K562 (cell line): ENCODE data around the gene SYCE1. TPM values are rescaled to one million over a fixed set of nuclear protein-coding genes. Genes with fewer than 3 reads are reported as not detected.

Experiments
- RBFOX2 ChIP-seq: fragments of 200-400 bp; formaldehyde crosslinking; IDR thresholded peaks from 2 replicates; pipeline ENCODE4 v1.6.1; 2017; ENCODE audit warnings: low read depth, mild to moderate bottlenecking, low read length, moderate library complexity
- RBM22 ChIP-seq: fragments of 200-400 bp; formaldehyde crosslinking; IDR thresholded peaks from 2 replicates; pipeline ENCODE4 v1.6.1; 2018; ENCODE audit warnings: low read length, low read depth; ENCODE audit not compliant: poor library complexity, severe bottlenecking
- ZNF384 ChIP-seq: IDR thresholded peaks from 2 replicates; pipeline ENCODE4 v1.6.1; 2012; ENCODE audit warnings: low read depth, low read length, improper control_type of control experiment
- polyA plus RNA-seq, 8 experiments: library from polyadenylated mRNA; depleted of rRNA in 4 of 8; stranded (reverse) in 5 of 8; unstranded in 3 of 8; fragments of >200 nt; fragmentation: Nextera tagmentation in 2 of 8; fragmentation: Illumina TruSeq in 1 of 8; extraction: Ambion mirVana in 2 of 8; extraction: Trizol in 1 of 8; gene quantifications; 2 replicates each; pipeline versions ENCODE4 v1.2.1 to v1.2.3, GENCODE V29; 2011 to 2014; ENCODE audit warnings: inconsistent platforms in 1 of 8, missing spikeins in 1 of 8
- total RNA-seq, 7 experiments: library from RNA; depleted of rRNA in 6 of 7; stranded (reverse); fragments of >200 nt in 6 of 7; fragmentation: Illumina TruSeq in 2 of 7; extraction: Trizol in 2 of 7; gene quantifications; 2 replicates each; pipeline versions ENCODE4 v1.2.1 to v1.2.3, GENCODE V29; 2011 to 2021; ENCODE audit warnings: low replicate concordance in 1 of 7
- TF ChIP-seq, protein P1 (sequence below): sonication (generic); formaldehyde crosslinking; IDR thresholded peaks from 2 replicates; pipeline ENCODE4 v1.8.1; 2023; ENCODE audit warnings: mild to moderate bottlenecking, missing genetic modification reagents
- TF ChIP-seq, protein P2 (sequence below): fragments of 450-650 bp; IDR thresholded peaks from 2 replicates; pipeline ENCODE4 v1.6.1; 2016; ENCODE audit warnings: mild to moderate bottlenecking, moderate library complexity
- TF ChIP-seq, protein P3 (sequence below): fragments of 450-650 bp; formaldehyde crosslinking; IDR thresholded peaks from 2 replicates; pipeline ENCODE4 v1.4.0; 2020; ENCODE audit warnings: mild to moderate bottlenecking, moderate library complexity

SYCE1 gene
- total and polyA plus RNA-seq, 9 of the 15 experiments (the other 6 are each of a cell fraction or from before 2014, with no cell fraction given): not detected

- TF ChIP-seq, protein P1, sequence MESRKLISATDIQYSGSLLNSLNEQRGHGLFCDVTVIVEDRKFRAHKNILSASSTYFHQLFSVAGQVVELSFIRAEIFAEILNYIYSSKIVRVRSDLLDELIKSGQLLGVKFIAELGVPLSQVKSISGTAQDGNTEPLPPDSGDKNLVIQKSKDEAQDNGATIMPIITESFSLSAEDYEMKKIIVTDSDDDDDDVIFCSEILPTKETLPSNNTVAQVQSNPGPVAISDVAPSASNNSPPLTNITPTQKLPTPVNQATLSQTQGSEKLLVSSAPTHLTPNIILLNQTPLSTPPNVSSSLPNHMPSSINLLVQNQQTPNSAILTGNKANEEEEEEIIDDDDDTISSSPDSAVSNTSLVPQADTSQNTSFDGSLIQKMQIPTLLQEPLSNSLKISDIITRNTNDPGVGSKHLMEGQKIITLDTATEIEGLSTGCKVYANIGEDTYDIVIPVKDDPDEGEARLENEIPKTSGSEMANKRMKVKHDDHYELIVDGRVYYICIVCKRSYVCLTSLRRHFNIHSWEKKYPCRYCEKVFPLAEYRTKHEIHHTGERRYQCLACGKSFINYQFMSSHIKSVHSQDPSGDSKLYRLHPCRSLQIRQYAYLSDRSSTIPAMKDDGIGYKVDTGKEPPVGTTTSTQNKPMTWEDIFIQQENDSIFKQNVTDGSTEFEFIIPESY (CRISPR knock-in tag): peak; percentile 72
- TF ChIP-seq ZNF384: no peak
- TF ChIP-seq, protein P2, sequence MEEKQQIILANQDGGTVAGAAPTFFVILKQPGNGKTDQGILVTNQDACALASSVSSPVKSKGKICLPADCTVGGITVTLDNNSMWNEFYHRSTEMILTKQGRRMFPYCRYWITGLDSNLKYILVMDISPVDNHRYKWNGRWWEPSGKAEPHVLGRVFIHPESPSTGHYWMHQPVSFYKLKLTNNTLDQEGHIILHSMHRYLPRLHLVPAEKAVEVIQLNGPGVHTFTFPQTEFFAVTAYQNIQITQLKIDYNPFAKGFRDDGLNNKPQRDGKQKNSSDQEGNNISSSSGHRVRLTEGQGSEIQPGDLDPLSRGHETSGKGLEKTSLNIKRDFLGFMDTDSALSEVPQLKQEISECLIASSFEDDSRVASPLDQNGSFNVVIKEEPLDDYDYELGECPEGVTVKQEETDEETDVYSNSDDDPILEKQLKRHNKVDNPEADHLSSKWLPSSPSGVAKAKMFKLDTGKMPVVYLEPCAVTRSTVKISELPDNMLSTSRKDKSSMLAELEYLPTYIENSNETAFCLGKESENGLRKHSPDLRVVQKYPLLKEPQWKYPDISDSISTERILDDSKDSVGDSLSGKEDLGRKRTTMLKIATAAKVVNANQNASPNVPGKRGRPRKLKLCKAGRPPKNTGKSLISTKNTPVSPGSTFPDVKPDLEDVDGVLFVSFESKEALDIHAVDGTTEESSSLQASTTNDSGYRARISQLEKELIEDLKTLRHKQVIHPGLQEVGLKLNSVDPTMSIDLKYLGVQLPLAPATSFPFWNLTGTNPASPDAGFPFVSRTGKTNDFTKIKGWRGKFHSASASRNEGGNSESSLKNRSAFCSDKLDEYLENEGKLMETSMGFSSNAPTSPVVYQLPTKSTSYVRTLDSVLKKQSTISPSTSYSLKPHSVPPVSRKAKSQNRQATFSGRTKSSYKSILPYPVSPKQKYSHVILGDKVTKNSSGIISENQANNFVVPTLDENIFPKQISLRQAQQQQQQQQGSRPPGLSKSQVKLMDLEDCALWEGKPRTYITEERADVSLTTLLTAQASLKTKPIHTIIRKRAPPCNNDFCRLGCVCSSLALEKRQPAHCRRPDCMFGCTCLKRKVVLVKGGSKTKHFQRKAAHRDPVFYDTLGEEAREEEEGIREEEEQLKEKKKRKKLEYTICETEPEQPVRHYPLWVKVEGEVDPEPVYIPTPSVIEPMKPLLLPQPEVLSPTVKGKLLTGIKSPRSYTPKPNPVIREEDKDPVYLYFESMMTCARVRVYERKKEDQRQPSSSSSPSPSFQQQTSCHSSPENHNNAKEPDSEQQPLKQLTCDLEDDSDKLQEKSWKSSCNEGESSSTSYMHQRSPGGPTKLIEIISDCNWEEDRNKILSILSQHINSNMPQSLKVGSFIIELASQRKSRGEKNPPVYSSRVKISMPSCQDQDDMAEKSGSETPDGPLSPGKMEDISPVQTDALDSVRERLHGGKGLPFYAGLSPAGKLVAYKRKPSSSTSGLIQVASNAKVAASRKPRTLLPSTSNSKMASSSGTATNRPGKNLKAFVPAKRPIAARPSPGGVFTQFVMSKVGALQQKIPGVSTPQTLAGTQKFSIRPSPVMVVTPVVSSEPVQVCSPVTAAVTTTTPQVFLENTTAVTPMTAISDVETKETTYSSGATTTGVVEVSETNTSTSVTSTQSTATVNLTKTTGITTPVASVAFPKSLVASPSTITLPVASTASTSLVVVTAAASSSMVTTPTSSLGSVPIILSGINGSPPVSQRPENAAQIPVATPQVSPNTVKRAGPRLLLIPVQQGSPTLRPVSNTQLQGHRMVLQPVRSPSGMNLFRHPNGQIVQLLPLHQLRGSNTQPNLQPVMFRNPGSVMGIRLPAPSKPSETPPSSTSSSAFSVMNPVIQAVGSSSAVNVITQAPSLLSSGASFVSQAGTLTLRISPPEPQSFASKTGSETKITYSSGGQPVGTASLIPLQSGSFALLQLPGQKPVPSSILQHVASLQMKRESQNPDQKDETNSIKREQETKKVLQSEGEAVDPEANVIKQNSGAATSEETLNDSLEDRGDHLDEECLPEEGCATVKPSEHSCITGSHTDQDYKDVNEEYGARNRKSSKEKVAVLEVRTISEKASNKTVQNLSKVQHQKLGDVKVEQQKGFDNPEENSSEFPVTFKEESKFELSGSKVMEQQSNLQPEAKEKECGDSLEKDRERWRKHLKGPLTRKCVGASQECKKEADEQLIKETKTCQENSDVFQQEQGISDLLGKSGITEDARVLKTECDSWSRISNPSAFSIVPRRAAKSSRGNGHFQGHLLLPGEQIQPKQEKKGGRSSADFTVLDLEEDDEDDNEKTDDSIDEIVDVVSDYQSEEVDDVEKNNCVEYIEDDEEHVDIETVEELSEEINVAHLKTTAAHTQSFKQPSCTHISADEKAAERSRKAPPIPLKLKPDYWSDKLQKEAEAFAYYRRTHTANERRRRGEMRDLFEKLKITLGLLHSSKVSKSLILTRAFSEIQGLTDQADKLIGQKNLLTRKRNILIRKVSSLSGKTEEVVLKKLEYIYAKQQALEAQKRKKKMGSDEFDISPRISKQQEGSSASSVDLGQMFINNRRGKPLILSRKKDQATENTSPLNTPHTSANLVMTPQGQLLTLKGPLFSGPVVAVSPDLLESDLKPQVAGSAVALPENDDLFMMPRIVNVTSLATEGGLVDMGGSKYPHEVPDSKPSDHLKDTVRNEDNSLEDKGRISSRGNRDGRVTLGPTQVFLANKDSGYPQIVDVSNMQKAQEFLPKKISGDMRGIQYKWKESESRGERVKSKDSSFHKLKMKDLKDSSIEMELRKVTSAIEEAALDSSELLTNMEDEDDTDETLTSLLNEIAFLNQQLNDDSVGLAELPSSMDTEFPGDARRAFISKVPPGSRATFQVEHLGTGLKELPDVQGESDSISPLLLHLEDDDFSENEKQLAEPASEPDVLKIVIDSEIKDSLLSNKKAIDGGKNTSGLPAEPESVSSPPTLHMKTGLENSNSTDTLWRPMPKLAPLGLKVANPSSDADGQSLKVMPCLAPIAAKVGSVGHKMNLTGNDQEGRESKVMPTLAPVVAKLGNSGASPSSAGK: peak; percentile 82
- TF ChIP-seq, protein P3, sequence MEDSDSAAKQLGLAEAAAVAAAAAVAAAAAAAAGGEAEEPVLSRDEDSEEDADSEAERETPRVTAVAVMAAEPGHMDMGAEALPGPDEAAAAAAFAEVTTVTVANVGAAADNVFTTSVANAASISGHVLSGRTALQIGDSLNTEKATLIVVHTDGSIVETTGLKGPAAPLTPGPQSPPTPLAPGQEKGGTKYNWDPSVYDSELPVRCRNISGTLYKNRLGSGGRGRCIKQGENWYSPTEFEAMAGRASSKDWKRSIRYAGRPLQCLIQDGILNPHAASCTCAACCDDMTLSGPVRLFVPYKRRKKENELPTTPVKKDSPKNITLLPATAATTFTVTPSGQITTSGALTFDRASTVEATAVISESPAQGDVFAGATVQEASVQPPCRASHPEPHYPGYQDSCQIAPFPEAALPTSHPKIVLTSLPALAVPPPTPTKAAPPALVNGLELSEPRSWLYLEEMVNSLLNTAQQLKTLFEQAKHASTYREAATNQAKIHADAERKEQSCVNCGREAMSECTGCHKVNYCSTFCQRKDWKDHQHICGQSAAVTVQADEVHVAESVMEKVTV: 0 out of 2 replicates have a peak, but pooled peaks have one; percentile 40
- TF ChIP-seq RBM22: peak; percentile 49
- TF ChIP-seq RBFOX2: peak; percentile 78
These were observed 45.1 kb downstream of the SYCE1 start (continued) for GRCh38 chr10:133520193-133520738.
